C1 segment of cervical spinal cord (tissue), 14 donors: Measurements from ENCODE around the gene MAP2K5.
"Not testable (repeated sequence)": the region's sequence is repeated elsewhere in the genome, so short reads cannot be mapped to it uniquely, and the experiment has no call there.

Experiments used
- DNase-seq, 14 donors: peaks; one replicate each; lab custom pipeline; 2025; lab: John Stamatoyannopoulos, UW

MAP2K5 gene

DNA sequence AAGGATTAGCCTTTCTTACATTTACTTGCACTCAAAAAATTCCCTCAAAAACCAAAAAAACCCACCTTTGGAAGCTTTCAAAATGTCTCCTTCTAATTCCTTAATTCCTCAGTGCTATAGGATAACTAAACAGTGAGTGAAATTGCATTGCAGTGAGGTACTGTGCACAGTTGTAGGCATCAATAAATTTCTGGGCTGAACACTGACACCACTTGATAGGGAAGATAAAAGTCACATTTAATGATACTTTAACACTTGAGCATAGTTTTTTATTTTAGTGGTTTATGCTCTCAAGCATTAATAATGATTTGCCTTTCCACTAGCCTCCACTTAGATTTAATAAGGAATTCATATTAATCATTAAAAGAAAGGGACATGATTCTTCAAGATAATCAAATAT, 52.3 kb downstream of the MAP2K5 start:
- DNase-seq = no peak

- DNase-seq = no peak
Measured at GRCh38 chr15:67595572-67595971, 53.1 kb downstream of the MAP2K5 start.

DNA sequence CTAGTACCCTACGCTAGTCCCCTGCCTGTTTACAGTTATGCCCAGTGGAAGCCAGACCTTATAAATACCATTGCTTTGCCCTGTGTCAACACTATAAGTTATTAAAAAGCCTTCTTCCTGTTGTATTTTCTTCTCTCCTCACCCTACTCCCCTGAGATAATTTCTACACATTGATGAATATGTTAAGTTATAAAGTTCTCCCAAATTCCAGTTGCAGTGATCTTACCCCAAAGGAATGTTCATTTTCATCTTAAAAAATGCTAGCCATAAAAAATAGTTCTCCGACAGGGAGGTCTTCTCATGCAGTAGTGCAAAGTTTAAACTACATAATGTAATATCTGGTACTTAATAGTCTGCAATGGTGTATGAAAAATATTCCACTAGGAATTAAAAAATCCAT, 58.6 kb downstream of the MAP2K5 start:
- no peak for DNase-seq

DNA sequence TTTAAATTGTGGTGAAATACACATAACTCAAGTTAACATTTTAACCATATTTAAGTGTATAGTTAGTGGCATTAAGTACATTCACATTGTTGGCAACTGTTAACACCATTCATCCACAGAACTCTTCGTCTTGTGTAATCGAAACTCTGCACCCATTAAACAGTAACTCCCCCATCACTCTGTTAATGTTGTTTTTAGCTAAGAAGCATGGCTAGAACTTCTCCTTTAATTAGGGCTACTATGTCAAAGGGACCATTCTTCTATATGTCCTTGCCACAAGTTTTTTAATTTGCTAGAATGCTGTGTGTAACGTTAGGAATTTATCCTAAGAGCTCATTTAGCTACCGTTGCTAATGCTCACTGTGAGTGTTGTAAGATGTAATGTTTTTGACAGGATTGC, 60.6 kb downstream of the MAP2K5 start:
- DNase-seq = no peak

- DNase-seq = no peak
Measured at GRCh38 chr15:67605871-67606270, 63.4 kb downstream of the MAP2K5 start.

- no peak for DNase-seq
Measured at GRCh38 chr15:67606742-67607141, 64.2 kb downstream of the MAP2K5 start.

- no peak for DNase-seq
Measured at GRCh38 chr15:67607329-67607728, 64.8 kb downstream of the MAP2K5 start.

- no peak for DNase-seq
Measured at GRCh38 chr15:67607959-67608637, 65.6 kb downstream of the MAP2K5 start.

DNA sequence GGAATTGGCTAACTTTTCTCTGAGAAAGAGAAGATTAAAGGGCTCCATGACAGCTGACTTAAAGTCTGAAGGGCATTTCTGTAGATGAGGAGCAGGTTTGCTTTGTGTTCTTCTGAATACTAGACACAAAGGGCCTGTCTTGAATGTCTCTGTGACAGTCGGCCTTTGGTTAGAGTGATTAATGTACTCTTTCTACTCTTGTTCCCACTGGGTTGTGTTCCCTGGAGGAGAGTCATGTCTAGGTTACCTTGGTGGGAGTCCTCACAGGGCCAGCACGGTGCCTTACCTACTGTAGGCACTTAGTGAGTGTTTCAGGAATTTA, 66.1 kb downstream of the MAP2K5 start:
- DNase-seq = no peak

DNA sequence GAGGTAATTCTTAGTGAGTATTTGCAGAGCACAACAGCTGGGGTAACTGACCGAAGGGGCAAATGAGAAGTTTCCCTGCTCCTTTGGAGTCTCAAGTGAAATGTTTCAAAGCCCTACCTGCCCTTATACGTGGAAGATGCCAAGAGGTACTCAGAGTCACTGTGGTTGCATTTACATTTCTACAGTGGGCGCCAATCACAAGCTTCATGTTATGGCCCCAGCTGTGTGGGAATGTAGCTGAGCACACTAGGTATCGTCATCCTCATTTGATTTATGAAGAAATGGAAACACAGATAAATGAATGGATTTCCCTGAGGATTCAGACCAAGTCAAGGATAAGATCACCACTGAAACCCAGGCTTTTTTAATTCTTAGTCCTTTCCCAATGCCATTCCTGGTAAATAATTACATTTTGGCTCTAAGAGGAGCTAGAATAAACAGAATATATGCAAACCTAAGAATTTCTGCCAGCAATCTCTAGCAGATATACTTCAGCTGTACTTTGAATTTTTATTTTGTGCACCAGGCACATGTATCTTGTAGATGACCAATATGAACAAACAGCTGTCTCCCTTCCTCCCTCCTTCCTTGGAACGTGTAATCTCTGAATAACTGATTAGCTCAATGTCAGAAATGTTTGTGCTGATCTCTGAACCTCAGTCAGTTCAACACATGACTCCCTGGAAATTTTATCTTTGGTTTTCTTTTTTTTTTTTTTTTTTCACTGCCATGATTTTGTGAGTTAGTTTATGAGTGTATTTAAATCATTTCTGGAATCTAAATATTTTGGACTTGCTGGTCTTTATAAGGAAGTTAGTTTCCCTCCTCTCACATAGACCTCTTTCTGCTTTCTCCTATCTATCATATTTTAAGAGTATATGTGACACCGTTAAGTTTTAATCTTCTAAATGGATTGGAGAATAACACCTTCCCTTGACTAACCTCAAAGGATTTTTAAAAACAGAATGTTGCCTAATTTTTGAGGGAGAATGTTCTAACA, 69.2 kb downstream of the MAP2K5 start:
- no peak for DNase-seq

DNA sequence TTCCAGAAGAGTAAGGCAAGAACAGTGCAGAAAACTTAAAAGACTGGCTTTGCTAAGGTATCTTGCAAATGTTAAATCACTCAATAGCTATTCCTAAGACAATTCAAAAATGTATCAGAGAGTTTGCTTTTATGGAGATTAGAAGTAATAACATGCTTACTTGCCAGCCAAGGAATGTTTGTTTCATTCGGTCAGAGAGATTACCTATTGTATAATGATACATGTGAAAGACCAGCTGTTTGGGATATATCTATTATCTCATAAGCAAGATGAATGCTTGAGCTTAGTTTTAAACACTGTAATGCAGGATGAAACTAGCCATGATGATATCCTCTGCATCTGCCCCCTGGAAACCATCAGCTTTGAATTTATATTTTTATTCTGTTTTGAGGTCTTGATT, 70.7 kb downstream of the MAP2K5 start:
- DNase-seq = no peak

DNA sequence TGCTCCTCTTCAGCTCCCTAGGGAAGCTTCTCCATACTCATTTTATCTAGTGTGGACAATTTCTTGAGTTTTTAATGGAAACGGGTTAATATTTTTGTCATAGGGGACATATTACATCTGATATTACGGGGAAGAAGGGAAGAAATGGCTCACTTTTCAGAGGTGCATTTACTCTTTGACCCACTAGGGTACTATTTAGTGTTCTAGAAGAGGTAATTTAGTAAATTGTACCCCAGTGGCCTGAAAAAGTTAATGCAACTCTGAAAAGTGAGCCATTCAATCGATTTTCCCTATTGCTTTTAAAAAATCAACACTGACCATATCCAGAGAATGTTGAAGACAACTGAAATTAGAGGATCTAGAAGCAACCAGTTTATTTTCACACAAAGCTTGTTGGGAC, 71.2 kb downstream of the MAP2K5 start:
- DNase-seq = no peak

DNA sequence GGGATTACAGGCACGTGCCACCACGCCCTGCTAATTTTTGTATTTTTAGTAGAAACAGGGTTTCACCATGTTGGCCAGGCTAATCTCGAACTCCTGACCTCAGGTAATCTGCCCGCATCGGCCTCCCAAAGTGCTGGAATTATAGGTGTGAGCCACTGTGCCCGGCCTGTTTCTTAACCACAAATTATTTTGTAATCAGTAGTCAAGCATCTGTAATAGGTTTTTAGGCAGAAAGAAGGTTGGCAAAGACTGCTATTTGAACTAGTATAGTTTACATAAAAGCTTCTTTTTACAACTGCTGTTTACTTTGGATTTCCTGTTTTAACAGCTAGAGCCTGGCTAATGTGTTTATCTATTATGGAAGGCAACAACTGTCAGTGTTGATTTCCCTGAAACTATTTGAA, 72.6 kb downstream of the MAP2K5 start:
- not testable (repeated sequence) for DNase-seq

- no peak for DNase-seq
Measured at GRCh38 chr15:67618297-67618696, 75.8 kb downstream of the MAP2K5 start.

- no peak for DNase-seq
Measured at GRCh38 chr15:67622110-67622509, 79.6 kb downstream of the MAP2K5 start.

DNA sequence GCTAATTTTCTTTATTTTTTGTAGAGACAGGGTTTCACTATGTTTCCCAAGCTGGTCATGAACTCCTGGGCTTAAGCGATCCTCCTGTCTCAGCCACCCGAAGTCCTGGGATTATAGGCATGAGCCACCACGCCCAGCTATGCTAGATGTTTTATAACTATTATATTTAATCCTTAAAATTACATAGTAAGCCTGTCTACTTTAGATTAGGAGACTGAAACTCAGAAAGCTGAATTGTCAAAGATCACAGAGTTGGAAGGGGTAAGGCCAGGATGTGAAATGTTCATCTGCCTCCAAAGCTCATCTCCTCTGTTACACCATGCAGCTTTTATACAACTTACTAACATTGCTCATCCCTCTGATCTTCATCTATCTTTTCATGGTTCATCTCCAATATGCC, 89.8 kb downstream of the MAP2K5 start:
- no peak for DNase-seq

GRCh38 chr15:67635950-67636349, 93.4 kb downstream of the MAP2K5 start:
- DNase-seq = not testable (repeated sequence)

GRCh38 chr15:67639591-67639990, 97.1 kb downstream of the MAP2K5 start:
- DNase-seq = no peak

DNA sequence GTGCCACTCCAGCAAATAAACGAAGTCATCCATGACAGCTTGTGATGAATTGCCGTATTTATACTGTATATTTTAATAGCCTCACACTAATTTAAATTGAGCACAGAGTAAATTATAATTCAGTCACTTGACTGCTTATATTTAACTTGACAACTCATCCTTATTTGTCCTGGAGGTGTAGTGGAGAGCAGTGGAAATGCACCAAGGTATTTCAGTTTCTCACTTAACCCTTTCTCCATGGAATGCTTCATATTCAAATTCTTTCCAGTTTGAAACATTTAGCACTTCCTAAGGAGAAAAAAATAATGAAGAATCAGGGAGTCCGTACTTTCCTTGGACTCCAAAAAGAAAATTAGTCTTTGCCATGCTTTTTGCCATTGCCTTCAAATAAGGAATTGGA, 99.0 kb downstream of the MAP2K5 start:
- DNase-seq = no peak

- no peak for DNase-seq
Measured at GRCh38 chr15:67646847-67647246, 104.3 kb downstream of the MAP2K5 start.

DNA sequence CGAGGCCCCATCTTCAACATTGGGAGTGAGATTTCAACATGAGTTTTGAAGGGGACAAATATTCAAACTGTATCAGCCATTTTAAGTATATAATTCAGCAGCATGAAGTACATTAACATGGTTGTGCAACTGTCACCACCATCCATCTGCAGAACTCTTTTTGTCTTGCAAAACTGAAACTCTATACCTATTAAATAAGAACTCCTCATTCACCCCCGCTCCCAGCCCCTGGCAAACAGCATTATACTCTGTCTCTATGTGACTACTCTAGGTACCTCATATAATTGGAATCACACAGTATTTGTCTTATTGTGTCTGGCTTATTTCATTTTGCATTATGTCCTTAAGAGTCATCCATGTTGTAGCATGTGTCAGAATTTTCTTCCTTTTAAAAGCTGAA, 110.1 kb downstream of the MAP2K5 start:
- DNase-seq = no peak

DNA sequence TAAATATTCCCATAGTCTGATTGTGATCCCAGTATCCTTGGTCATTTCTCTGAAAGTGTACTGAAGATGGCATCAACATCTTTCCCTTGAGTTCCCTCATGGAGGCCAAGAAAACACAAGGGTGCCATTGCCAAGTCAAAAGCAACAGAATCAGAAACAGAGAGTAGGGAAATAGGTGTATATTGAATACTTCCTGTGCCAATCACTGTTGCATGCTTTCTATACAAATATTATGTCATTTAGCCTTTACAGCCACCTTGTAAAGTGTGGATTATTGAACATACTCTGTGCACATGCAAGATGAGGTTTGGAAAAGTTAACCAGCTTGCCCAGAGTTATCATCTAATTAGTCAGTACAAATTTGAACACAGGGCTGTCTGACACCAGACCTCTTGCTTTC, 117.9 kb downstream of the MAP2K5 start:
- no peak for DNase-seq
